K562 (cell line): ENCODE results near the gene GNAL.

Experiments used
- BRCA1 ChIP-seq, 2 experiments: fragments of 450-650 bp in 1 of 2; sonication (generic) in 1 of 2; formaldehyde crosslinking in 1 of 2; IDR thresholded peaks; 2 replicates each; pipeline versions ENCODE4 v1.5.0 to v1.6.1; 2017 to 2020; ENCODE audit warnings: mild to moderate bottlenecking in 1 of 2, missing genetic modification reagents in 1 of 2
- CBFA2T2 ChIP-seq: fragments of 450-650 bp; conservative IDR thresholded peaks from 2 replicates; pipeline ENCODE4 v1.6.1; 2017; ENCODE audit warnings: mild to moderate bottlenecking
- HCFC1 ChIP-seq: IDR thresholded peaks from 2 replicates; pipeline ENCODE4 v1.6.1; 2012; ENCODE audit warnings: low read depth, low read length, improper control_type of control experiment
- POLR2A ChIP-seq: fragments of 450-650 bp; conservative IDR thresholded peaks from 2 replicates; pipeline ENCODE4 v1.6.1; 2016
- POLR2G ChIP-seq: fragments of 200-400 bp; formaldehyde crosslinking; IDR thresholded peaks from 2 replicates; pipeline ENCODE4 v1.6.1; 2017; ENCODE audit warnings: low read depth, mild to moderate bottlenecking, antibody characterized with exemption, low read length, moderate library complexity
- TF ChIP-seq, protein P1 (sequence below): fragments of 150-350 bp; conservative IDR thresholded peaks from 2 replicates; pipeline ENCODE4 v1.6.1; 2014; ENCODE audit warnings: low read length
- TF ChIP-seq, protein P2 (sequence below): fragments of 450-650 bp; formaldehyde crosslinking; IDR thresholded peaks from 2 replicates; pipeline ENCODE4 v1.4.0; 2020; ENCODE audit warnings: mild to moderate bottlenecking, moderate library complexity
- TF ChIP-seq, protein P3 (sequence below): fragments of 450-650 bp; IDR thresholded peaks from 2 replicates; pipeline ENCODE4 v1.6.1; 2017; ENCODE audit warnings: antibody characterized with exemption, mild to moderate bottlenecking

DNA sequence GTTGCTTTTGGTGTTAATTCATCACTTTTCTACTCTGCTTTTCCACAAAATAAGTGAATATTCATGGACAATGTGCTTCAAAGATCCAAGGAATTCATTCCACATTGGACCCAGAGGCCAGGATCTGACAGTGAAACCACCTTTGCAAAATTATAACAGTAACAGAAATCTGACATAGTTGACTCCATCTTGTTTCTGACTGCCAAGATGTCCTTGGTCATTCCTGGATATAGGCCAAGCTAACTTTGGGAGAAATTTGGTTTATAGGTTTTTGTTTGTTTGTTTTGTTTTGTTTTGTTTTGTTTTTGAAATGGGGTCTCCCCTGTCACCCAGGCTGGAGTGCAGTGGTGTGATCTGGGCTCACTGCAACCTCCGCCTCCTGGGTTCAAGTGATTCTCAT lies 208.7 kb downstream of the GNAL start:
- TF ChIP-seq, protein P1, sequence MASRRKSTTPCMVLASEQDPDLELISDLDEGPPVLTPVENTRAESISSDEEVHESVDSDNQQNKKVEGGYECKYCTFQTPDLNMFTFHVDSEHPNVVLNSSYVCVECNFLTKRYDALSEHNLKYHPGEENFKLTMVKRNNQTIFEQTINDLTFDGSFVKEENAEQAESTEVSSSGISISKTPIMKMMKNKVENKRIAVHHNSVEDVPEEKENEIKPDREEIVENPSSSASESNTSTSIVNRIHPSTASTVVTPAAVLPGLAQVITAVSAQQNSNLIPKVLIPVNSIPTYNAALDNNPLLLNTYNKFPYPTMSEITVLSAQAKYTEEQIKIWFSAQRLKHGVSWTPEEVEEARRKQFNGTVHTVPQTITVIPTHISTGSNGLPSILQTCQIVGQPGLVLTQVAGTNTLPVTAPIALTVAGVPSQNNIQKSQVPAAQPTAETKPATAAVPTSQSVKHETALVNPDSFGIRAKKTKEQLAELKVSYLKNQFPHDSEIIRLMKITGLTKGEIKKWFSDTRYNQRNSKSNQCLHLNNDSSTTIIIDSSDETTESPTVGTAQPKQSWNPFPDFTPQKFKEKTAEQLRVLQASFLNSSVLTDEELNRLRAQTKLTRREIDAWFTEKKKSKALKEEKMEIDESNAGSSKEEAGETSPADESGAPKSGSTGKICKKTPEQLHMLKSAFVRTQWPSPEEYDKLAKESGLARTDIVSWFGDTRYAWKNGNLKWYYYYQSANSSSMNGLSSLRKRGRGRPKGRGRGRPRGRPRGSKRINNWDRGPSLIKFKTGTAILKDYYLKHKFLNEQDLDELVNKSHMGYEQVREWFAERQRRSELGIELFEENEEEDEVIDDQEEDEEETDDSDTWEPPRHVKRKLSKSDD = no peak
- TF ChIP-seq, protein P2, sequence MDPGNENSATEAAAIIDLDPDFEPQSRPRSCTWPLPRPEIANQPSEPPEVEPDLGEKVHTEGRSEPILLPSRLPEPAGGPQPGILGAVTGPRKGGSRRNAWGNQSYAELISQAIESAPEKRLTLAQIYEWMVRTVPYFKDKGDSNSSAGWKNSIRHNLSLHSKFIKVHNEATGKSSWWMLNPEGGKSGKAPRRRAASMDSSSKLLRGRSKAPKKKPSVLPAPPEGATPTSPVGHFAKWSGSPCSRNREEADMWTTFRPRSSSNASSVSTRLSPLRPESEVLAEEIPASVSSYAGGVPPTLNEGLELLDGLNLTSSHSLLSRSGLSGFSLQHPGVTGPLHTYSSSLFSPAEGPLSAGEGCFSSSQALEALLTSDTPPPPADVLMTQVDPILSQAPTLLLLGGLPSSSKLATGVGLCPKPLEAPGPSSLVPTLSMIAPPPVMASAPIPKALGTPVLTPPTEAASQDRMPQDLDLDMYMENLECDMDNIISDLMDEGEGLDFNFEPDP (CRISPR knock-in tag) = no peak
- no peak for TF ChIP-seq CBFA2T2
- no peak for TF ChIP-seq BRCA1 (IDR thresholded peaks at IDR 0.05)
- TF ChIP-seq BRCA1 (CRISPR knock-in tag; IDR thresholded peaks at IDR 0.05) = no peak
- TF ChIP-seq, protein P3, sequence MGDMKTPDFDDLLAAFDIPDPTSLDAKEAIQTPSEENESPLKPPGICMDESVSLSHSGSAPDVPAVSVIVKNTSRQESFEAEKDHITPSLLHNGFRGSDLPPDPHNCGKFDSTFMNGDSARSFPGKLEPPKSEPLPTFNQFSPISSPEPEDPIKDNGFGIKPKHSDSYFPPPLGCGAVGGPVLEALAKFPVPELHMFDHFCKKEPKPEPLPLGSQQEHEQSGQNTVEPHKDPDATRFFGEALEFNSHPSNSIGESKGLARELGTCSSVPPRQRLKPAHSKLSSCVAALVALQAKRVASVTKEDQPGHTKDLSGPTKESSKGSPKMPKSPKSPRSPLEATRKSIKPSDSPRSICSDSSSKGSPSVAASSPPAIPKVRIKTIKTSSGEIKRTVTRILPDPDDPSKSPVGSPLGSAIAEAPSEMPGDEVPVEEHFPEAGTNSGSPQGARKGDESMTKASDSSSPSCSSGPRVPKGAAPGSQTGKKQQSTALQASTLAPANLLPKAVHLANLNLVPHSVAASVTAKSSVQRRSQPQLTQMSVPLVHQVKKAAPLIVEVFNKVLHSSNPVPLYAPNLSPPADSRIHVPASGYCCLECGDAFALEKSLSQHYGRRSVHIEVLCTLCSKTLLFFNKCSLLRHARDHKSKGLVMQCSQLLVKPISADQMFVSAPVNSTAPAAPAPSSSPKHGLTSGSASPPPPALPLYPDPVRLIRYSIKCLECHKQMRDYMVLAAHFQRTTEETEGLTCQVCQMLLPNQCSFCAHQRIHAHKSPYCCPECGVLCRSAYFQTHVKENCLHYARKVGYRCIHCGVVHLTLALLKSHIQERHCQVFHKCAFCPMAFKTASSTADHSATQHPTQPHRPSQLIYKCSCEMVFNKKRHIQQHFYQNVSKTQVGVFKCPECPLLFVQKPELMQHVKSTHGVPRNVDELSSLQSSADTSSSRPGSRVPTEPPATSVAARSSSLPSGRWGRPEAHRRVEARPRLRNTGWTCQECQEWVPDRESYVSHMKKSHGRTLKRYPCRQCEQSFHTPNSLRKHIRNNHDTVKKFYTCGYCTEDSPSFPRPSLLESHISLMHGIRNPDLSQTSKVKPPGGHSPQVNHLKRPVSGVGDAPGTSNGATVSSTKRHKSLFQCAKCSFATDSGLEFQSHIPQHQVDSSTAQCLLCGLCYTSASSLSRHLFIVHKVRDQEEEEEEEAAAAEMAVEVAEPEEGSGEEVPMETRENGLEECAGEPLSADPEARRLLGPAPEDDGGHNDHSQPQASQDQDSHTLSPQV = no peak
- TF ChIP-seq HCFC1 = no peak
- TF ChIP-seq POLR2G = no peak
- TF ChIP-seq POLR2A = no peak
